VCaP (cell line): ENCODE results near the gene C16orf78.
"Not testable (repeated sequence)": the region's sequence is repeated elsewhere in the genome, so short reads cannot be mapped to it uniquely, and the experiment has no call there.

Experiments used
- H3K27ac ChIP-seq: fragments of 450-650 bp; 2 replicates; pipeline ENCODE4 v1.5.1; 2017
- TF ChIP-seq, protein P1 (sequence below): fragments of 450-650 bp; conservative IDR thresholded peaks from 2 replicates; pipeline ENCODE4 v1.5.1; 2017; ENCODE audit warnings: mild to moderate bottlenecking, moderate library complexity

Gene C16orf78

DNA sequence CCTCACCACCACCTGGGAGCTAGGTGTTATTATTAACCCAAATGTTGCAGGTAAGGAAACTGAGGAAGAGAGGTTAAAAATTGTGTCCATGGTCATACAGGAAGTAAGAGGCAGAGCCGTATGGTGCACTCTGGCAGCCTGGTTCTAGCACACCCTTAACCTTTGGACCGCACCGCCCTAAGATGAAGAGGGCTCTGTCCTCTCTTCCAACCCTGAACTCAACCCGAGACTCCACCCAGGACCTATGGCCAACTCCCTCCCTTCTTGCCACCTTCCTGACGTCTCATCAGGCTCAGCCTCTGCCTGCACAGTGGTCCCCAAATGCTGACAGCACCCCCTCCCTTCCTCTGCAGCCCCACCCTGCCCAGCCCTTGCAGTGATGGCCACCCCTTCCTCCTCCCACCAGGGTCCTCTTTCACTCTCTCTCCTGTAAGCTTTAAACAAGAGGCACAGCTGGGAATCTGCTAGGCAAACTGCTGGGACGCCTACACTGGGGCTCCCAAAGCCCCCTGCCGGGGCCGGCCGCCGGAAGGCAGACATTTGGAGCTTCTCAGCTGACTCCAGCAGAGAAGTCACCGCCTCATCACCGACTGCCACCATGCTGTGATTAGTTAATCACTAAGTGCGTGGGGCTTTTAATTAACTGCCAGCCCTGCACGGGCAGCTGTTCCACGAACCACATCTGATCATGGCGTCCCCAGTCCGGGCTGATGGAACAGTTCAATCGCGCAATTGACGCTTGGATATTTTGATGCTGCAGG is 16.7 kb upstream of the C16orf78 start:
- H3K27ac ChIP-seq, result no peak overlapping the region
- TF ChIP-seq, protein P1, sequence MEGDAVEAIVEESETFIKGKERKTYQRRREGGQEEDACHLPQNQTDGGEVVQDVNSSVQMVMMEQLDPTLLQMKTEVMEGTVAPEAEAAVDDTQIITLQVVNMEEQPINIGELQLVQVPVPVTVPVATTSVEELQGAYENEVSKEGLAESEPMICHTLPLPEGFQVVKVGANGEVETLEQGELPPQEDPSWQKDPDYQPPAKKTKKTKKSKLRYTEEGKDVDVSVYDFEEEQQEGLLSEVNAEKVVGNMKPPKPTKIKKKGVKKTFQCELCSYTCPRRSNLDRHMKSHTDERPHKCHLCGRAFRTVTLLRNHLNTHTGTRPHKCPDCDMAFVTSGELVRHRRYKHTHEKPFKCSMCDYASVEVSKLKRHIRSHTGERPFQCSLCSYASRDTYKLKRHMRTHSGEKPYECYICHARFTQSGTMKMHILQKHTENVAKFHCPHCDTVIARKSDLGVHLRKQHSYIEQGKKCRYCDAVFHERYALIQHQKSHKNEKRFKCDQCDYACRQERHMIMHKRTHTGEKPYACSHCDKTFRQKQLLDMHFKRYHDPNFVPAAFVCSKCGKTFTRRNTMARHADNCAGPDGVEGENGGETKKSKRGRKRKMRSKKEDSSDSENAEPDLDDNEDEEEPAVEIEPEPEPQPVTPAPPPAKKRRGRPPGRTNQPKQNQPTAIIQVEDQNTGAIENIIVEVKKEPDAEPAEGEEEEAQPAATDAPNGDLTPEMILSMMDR, result no peak

DNA sequence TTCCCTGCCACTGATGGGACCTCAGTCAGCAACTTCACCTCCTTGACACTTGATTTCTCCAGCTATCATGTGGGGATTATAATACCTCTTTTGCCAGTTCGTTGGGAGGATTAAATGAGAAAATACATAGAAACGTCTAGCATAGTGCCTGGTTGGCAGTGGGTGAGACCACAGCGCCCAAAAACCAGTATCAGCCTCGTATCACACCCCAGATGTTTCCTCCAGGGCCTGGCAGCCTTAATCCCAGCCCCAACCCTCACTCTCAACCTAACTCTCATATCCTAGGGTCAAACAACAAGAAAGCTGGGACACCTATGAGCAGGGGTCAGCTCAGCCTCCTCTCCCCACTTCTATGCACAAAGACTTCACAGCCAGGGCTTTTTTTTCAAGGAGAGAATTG is 14.0 kb upstream of the C16orf78 start:
- no peak overlapping the region for H3K27ac ChIP-seq
- TF ChIP-seq, protein P1, result no peak

DNA sequence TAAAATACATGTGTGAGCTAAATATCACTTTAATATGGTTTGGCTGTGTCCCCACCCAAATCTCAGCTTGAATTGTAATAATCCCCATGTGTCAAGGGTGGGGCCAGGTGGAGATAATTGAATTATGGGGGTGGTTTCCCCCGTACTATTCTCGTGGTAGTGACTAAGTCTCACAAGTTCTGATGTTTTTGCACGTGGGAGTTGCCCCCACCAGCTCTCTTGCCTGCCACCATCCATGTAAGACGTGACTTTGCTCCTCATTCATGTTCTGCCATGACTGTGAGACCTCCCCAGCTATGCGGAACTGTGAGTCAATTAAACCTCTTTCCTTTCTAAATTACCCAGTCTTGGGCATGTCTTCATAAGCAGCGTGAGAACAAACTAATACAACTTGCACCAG is 11.9 kb upstream of the C16orf78 start:
- not testable (repeated sequence) for H3K27ac ChIP-seq

DNA sequence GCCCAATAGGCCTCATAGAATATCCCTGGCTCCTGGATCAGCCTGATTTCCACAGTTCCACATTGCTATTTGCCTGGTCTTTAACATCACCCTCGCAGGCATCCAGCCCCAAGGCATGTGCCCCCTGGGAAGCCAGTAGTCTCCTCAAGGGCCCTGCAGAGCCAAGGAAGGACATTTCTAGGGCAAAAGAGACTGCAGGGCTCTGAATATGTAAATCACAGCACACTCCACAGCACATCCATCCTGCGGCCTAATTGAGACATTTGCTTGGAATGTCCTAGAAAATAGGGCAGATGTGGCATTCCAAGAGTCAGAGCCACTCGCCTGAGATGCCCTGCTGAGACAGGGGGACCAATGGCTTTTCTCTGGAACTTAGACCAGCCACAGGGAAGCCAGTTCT is 11.4 kb upstream of the C16orf78 start:
- TF ChIP-seq, protein P1, result no peak
- no peak overlapping the region for H3K27ac ChIP-seq

DNA sequence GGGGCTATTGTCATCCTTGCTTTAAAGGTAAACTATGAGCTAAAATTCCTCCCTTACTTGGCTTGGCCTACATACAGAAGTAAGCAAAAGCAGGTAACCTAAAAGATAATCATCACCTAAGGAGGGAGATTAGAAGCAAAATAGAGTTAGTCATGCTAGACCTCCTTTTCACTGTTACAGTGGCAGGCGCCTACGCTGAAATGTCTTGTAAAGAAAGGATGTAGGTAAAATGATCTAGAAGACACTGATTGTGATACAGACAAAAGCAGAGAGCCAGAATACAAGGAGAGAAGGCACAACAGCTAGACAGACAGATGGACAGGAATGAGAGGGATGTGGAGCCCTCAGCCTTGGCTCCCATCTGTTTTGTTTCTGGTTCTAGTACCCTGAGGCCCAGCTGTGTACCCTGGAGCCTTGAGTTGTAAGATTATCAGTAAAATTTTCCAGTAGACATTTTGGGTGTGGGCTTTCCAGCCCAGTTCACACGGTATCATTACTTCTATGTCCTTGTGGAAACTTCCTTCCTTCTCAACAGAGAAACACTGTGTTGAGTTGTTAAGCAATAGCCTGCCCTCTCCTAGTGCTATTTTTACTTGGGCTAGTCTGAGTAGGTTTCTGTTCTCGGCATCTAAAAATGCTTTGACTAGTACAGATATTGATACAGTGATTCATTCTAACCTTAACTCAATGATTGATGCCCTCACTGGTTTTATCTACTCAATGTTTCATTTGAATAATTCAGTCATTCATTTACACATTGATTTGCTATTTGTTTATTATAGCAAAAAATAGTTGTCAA is 7.7 kb upstream of the C16orf78 start:
- H3K27ac ChIP-seq, result no peak overlapping the region
- TF ChIP-seq, protein P1, result no peak

DNA sequence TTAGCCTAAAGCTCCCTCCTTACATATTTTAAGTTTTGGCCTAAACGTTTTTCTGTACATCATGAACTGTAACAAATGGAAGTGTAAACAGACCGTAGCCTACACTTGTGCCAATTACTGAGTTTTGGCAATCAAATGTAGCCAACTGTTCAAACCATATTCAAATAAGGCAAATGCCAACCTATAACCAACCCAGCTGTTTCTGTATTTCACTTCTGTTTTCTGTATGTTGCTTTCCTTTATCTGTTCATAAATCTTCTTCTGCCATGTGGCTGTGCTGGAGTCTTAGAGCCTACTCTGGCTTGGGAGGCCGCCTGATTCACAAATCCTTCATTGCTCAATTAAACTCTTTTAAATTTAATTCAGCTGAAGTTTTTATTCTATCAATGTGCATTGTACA is 6.9 kb upstream of the C16orf78 start:
- TF ChIP-seq, protein P1, result no peak
- no peak overlapping the region for H3K27ac ChIP-seq

DNA sequence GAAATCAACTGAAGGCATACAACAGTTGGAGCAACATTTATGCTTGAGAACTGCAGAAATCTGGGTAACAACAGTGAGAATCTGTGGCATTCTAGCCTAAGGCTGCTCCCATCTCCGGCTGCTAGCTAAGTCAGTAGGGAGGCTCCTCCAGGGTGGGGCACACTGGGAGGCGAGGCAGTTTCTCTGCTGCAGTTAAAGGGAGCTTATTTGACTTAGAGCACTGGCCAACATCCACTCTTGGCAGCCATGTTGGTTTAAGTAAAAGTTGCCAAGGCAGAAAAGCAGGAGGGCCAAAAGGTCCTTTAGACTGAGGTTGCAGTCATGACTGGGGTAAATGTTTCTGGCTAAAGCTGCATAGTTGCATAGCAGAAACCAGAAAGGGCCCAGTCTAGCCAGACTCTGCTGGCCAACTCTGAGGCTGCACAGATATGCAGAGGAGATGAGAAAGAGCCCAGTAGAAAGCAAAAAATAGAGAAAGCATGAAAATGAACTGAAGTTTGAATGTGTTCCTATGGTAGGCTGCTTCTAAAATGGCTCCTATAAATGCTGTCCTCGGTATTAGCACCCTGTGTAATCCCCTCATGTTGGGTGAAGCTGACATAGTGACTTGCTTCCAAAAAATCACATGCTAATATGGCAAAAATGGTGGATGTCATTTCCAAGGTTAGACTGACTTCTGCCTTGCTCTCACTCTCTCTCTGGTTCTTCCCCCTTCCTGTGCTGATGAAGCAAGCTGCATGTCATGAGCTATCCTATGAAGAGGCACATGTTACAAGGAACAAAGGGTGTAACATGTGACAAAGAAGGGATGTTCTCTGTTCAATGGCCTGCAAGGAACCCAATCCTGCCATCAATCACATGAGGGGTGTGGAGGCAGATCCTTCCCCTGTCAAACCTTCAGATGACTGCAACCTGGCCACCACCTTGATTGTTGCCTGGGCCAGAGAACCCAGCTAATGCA is 3.7 kb upstream of the C16orf78 start:
- TF ChIP-seq, protein P1, result no peak
- no peak overlapping the region for H3K27ac ChIP-seq
